HG03025 (cell line): ENCODE measurements around the gene ESPL1.

ENCODE experiments used
- ATAC-seq: cut with Tn5 transposase; IDR thresholded peaks from one replicate; pipeline ENCODE4 v1.9.1; 2021; ENCODE audit warnings: mild to moderate bottlenecking, moderate library complexity; ENCODE audit not compliant: unreplicated experiment, low FRiP score

ESPL1 gene

DNA sequence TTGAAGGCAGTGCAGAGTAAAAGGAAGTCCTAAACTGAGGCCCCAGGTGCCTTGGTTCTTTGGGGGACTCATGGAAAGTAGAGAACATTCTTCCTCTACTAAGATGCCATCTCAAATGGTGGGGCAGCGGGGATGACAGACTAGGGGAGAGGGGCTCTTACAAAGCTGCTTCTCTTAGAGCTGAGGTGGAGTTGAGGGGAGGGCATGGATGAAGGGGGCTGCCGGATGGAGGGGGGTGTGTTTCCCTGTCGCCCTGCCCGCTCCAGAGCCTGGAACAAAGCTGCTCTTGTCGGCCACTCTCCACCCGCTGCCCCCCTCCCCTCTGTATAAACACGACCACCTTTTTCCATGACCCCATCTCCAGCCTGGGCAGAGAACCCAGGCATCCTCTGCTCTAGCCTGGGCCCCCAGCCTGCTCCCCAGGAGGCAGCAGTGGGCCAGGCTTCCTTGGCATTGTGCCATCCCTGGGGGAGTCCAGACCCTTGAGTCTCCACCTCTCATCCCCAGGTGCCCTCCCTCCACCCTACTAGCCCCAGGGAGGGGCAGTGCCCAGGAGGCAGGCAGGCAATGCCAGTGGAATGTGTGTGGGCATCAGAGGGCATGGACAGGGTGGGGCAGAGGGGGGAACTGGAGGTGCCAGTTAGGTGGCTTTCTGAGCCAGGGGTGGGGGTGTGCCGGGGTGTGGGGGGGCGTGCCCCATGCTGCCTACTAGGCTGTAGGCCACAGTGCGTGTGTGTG is 37.8 kb upstream of the ESPL1 start:
- ATAC-seq, result no peak

DNA sequence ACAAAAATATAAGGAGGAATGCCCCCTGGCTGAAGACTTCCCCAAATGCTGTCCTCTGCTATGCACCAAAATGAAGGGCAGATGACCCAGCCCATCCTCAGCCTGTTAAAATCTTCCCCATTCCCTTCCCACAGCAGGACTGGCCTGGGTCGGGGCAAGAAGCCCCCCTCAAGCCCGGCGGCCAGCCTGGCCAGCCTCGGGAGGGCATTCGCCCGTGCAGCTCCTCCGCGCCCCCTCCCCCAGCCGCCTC is 36.5 kb upstream of the ESPL1 start:
- no peak for ATAC-seq

GRCh38 chr12:53231921-53232645 is 36.0 kb upstream of the ESPL1 start, which contains the start of gene RARG:
Gene RARG, minus strand, starts transcription at chr12:53232209. Its CDS starts 4,664 bp downstream, at chr12:53227545.
- ATAC-seq, result no peak

GRCh38 chr12:53232646-53233461 is 35.2 kb upstream of the ESPL1 start:
- no peak for ATAC-seq

- no peak for ATAC-seq
Observed at GRCh38 chr12:53233671-53234121, 34.4 kb upstream of the ESPL1 start.

DNA sequence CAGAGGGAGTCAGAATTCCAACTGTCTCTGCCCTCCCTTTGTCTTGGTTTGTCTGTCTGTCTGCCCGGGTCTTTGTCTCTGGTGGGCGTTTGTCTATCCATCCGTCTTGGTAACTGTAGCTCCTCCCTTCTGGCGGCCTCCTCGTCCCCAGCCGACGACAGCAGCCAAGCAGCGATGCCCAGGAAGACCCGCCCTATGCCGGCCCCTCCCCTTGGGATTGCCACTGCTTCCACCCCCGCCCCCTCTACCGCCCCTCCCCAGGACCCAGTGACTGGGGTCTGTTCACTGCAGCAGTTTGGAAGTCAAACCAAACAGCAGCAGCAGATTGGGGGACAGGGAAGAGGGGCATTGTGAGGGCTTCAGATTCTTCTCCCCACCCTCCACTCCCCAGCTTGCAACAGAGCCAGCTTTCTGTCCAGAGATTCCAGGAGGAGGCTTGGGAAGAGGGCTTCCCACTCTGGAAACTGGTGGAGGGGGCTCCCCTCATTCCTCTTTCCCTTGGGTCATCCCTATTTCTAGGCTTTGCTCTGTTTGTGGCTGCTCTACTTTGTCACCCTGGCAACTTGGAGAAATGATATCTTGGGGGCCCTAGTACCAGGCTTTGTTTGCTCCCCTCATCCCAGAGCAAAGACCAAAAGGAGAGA is 33.7 kb upstream of the ESPL1 start:
- ATAC-seq, result no peak

- no peak for ATAC-seq
Observed at GRCh38 chr12:53235164-53235563, 32.9 kb upstream of the ESPL1 start.

GRCh38 chr12:53235742-53236442 is 32.2 kb upstream of the ESPL1 start:
- no peak for ATAC-seq

DNA sequence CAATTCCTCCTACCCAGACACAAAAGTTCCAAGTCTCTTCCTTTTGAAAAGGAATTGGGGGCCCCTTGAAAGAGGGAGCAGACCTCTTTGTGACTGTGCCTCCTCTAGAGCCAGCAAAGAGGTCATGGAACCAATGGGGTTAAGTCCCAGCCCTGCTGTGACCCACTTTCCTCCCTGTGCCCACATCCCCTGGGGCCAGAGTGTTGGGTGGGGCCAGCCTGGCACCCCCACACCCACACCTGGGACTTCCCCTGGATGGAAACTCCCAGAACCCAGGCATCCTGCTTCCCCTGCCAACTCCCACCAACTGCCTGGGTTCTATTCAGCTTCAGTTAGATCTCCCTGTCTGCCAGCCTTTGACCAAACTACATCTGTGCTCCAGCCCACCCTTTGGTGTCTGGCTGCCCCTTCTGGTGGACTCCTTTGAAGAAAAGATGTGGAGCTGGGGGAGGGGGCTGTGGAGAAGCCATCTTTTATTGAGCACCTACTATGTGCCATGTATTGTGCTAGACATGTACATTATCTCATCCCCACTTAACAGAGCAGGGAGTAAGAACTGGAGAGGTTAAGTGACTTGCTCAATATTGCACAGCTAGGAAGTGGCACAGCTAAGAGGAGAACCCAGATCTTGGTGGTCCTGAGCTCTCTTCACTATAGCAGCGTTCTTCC is 31.5 kb upstream of the ESPL1 start:
- ATAC-seq, result no peak

- no peak for ATAC-seq
Observed at GRCh38 chr12:53239643-53240258, 28.3 kb upstream of the ESPL1 start.

DNA sequence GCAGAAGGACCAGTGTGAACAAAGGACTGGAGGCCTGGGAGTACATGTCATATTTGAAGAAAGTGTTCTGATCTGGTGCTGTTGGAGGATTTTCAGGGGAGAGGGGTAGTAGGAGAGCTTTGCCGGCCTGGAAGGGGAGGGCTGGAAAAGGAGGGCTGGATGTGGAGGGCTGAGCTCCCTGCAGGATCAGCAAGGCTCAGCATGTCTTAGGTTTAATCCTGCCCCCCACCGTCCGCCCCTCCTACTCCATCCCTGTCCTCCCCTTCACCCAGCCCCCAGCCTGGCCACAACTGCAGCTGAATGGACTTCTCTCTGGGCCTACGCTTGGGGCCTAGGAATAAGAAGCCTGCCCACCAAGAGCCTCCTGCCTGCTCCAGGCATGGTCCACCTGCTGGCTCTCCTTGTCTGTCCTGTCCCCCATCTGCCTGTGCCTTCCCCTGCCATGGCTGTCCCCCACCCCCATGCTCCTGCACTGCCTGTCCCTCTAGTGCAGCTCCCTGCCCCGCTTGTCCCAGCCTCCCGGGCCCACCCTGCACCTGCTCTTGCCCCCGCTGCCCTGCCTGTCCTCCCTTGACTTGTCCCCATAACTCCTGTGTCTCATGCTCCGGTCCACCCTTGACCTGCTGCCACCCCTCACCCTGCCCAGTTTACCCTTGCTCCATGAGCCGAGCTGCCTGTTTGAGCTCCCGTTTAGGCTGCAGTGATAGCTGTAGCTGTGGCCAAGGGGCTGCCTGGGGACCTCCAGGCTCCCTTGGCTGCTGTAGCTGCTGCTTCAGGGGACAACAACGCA is 26.3 kb upstream of the ESPL1 start:
- no peak for ATAC-seq

DNA sequence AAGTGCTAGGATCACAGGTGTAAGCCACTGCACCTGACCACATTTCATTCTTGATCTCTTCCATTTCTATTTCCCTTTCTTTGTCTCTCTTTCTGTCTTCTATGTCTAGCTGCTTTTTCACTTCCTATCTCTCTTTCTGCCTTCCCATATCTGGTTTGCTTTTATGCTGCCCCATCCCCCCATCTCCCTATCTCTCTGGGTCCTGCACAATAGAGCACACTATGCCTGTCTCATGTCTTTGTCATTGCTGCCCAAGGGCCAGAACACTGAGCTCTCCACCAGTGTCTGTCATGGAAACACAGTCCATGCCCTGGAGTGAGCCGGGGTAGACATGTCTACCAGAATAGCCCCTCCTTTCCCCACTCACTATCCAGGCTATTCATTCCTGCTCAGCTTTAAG is 23.8 kb upstream of the ESPL1 start:
- no peak for ATAC-seq

DNA sequence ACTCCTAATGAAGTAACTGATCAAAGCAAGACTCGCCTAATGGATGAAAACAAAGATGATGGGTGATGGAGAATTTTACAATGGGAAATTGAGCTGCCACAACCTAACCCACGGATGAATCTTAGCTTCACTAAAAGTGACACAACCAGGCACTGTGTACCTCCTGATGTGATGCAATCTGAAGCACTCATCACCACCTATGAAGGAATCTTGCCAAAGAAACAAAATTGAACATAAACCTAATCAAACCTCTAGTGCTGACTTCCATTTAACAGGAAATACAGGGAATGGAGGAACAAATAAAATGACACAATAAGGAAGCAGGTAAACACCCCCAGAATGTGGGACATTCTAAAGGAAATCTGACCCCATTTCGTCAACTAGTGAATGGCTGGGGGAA is 22.8 kb upstream of the ESPL1 start:
- no peak for ATAC-seq

- peak; percentile 56 for ATAC-seq
Observed at GRCh38 chr12:53251477-53252348, 16.4 kb upstream of the ESPL1 start.

- ATAC-seq, result no peak
Observed at GRCh38 chr12:53252349-53252916, 15.7 kb upstream of the ESPL1 start.

DNA sequence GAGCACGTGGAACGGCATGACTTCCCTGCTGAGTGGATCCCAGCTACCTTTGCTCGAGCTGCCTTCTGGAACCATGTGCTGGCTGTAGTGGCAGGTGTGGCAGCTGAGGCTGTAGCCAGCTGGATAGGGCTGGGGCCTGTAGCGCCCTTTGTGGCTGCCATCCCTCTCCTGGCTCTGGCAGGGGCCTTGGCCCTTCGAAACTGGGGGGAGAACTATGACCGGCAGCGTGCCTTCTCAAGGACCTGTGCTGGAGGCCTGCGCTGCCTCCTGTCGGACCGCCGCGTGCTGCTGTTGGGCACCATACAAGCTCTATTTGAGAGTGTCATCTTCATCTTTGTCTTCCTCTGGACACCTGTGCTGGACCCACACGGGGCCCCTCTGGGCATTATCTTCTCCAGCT is 14.8 kb upstream of the ESPL1 start:
- ATAC-seq, result no peak

GRCh38 chr12:53254816-53255545 is 13.1 kb upstream of the ESPL1 start:
- ATAC-seq, result no peak
